ENCODE measurements around the gene RAB42.

RAB42 gene

DNA sequence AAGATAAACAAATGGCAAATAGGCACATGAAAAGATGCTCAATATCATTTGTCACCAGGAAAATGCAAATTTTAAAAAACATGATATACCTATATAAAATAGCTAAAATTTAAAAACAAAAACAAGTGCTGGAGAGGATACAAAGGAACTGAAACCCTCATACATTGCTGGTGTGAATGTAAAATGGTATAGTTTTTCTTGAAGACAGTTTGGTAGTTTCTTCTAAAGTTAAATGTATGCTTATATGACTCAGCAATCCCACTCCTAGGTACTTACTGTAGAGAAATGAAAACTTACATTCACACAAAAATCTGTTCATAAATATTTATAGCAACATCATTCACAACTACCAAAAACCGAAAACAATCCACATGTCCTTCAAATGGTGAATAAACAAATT is 39.6 kb downstream of the RAB42 start:
- Histone ChIP-seq H3K27ac (ENCODE audit: low read depth, low read length) (no peak overlapping the region), H2AK5ac (ENCODE audit: low read length) (no peak overlapping the region), H3K23ac (ENCODE audit: low read length) (no peak overlapping the region), H3K4me3 (ENCODE audit: low read depth, low read length) (no peak overlapping the region), H3K27me3 (ENCODE audit: insufficient read depth, low read length) (no peaks in the 10 kb centered on the region), H3K79me2 (ENCODE audit: control insufficient read depth, insufficient read depth, low read length, poor library complexity) (no peaks in the 10 kb centered on the region), H2BK120ac (ENCODE audit: insufficient read depth, low read length, poor library complexity) (no peak overlapping the region), H3K9ac (ENCODE audit: low read length) (no peak overlapping the region), H2BK5ac (ENCODE audit: low read depth, low read length, poor library complexity) (no peak overlapping the region), H3K36me3 (ENCODE audit: control insufficient read depth in 1 of 2, insufficient read depth in 2 of 2, low read length in 2 of 2) (peaks cover 0 to 2% of the 10 kb centered on the region in 2 experiments), H3K4me1 (ENCODE audit: control insufficient read depth in 1 of 2, insufficient read depth in 2 of 2, low read length in 2 of 2) (no peaks in the 10 kb centered on the region), H3K18ac (ENCODE audit: low read length) (no peak overlapping the region), H3K4ac (ENCODE audit: low read depth, low read length) (no peak overlapping the region), H4K91ac (ENCODE audit: low read depth, low read length) (no peak overlapping the region), H4K12ac (ENCODE audit: low read depth, low read length) (no peak overlapping the region), H2AFZ (ENCODE audit: insufficient read depth, low read length, poor library complexity) (no peak overlapping the region), H3K14ac (ENCODE audit: low read length) (no peak overlapping the region), H3K79me1 (ENCODE audit: low read length) (no peaks in the 10 kb centered on the region), H3K9me3 (ENCODE audit: insufficient read depth, low read depth, low read length) (no peaks in the 10 kb centered on the region), H4K8ac (ENCODE audit: low read depth, low read length) (no peak overlapping the region), H2BK12ac (ENCODE audit: low read length) (no peak overlapping the region), H3K4me2 (ENCODE audit: low read length) (no peak overlapping the region)
- no CpG with 5 or more reads among the region's 1 CpG for WGBS (ENCODE audit: extremely low coverage, insufficient coverage, insufficient read length)
- DNase-seq: no peak

DNA sequence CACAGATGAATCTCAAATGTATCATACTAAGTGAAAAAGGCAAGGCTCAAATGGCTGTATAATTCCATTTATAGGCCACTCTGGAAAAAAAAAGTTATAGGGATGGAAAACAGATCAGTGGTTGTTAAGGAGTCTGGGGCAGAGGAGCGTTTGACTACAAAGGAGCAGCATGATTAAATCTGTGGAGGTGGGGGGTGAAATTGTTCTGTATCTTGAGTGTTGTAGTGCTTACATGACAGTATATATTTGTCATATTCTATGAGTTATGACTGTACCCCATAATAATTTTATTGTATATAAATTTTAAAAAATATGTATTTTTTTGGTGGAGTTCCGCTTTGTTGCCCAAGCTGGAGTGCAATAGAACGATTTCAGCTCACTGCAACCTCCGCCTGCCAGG is 40.5 kb downstream of the RAB42 start:
- Histone ChIP-seq H3K27ac (ENCODE audit: low read depth, low read length) (no peak overlapping the region), H3K79me1 (ENCODE audit: low read length) (no peaks in the 10 kb centered on the region), H3K36me3 (ENCODE audit: control insufficient read depth in 1 of 2, insufficient read depth in 2 of 2, low read length in 2 of 2) (peaks cover 0 to 2% of the 10 kb centered on the region in 2 experiments), H2AK5ac (ENCODE audit: low read length) (no peak overlapping the region), H3K4me1 (ENCODE audit: control insufficient read depth in 1 of 2, insufficient read depth in 2 of 2, low read length in 2 of 2) (no peaks in the 10 kb centered on the region), H3K4ac (ENCODE audit: low read depth, low read length) (no peak overlapping the region), H3K4me2 (ENCODE audit: low read length) (no peak overlapping the region), H2BK12ac (ENCODE audit: low read length) (no peak overlapping the region), H3K4me3 (ENCODE audit: low read depth, low read length) (no peak overlapping the region), H3K79me2 (ENCODE audit: control insufficient read depth, insufficient read depth, low read length, poor library complexity) (no peaks in the 10 kb centered on the region), H2AFZ (ENCODE audit: insufficient read depth, low read length, poor library complexity) (no peak overlapping the region), H4K8ac (ENCODE audit: low read depth, low read length) (no peak overlapping the region), H3K9ac (ENCODE audit: low read length) (no peak overlapping the region), H3K23ac (ENCODE audit: low read length) (no peak overlapping the region), H2BK5ac (ENCODE audit: low read depth, low read length, poor library complexity) (no peak overlapping the region), H4K91ac (ENCODE audit: low read depth, low read length) (no peak overlapping the region), H4K12ac (ENCODE audit: low read depth, low read length) (no peak overlapping the region), H3K14ac (ENCODE audit: low read length) (no peak overlapping the region), H2BK120ac (ENCODE audit: insufficient read depth, low read length, poor library complexity) (no peak overlapping the region), H3K9me3 (ENCODE audit: insufficient read depth, low read depth, low read length) (no peaks in the 10 kb centered on the region), H3K27me3 (ENCODE audit: insufficient read depth, low read length) (no peaks in the 10 kb centered on the region), H3K18ac (ENCODE audit: low read length) (no peak overlapping the region)
- no peak for DNase-seq
- no CpG with 5 or more reads among the region's 4 CpGs for WGBS (ENCODE audit: extremely low coverage, insufficient coverage, insufficient read length)

DNA sequence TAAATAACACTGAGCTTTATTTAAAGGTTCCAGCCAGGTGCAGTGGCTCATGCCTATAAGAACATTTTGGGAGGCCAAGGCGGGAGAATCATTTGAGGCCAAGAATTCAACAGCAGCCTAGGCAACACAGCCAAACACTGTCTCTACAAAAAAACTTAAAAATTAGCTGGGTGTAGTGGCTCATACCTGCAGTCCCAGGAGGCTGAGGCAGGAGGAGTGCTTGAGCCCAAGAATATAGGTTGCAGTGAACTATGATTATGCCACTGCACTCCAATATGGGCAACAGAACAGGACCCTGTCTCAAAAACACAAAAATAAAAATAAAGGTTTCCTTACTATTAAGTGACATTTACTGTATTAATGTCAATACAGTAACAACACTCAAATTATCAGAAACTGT is 48.7 kb downstream of the RAB42 start:
- Histone ChIP-seq H3K4me1 (ENCODE audit: control insufficient read depth in 1 of 2, insufficient read depth in 2 of 2, low read length in 2 of 2) (peaks cover 5 to 7% of the 10 kb centered on the region in 2 experiments), H3K79me1 (ENCODE audit: low read length) (peaks cover 11% of the 10 kb centered on the region), H3K36me3 (ENCODE audit: control insufficient read depth in 1 of 2, insufficient read depth in 2 of 2, low read length in 2 of 2) (no peaks in the 10 kb centered on the region), H3K18ac (ENCODE audit: low read length) (no peak overlapping the region), H4K8ac (ENCODE audit: low read depth, low read length) (no peak overlapping the region), H3K14ac (ENCODE audit: low read length) (no peak overlapping the region), H4K12ac (ENCODE audit: low read depth, low read length) (no peak overlapping the region), H3K4ac (ENCODE audit: low read depth, low read length) (no peak overlapping the region), H2BK12ac (ENCODE audit: low read length) (no peak overlapping the region), H3K79me2 (ENCODE audit: control insufficient read depth, insufficient read depth, low read length, poor library complexity) (peaks cover 10% of the 10 kb centered on the region), H3K27me3 (ENCODE audit: insufficient read depth, low read length) (no peaks in the 10 kb centered on the region), H2AFZ (ENCODE audit: insufficient read depth, low read length, poor library complexity) (no peak overlapping the region), H2BK120ac (ENCODE audit: insufficient read depth, low read length, poor library complexity) (no peak overlapping the region), H3K4me2 (ENCODE audit: low read length) (no peak overlapping the region), H3K9ac (ENCODE audit: low read length) (no peak overlapping the region), H3K4me3 (ENCODE audit: low read depth, low read length) (no peak overlapping the region), H2AK5ac (ENCODE audit: low read length) (no peak overlapping the region), H3K27ac (ENCODE audit: low read depth, low read length) (no peak overlapping the region), H3K23ac (ENCODE audit: low read length) (no peak overlapping the region), H3K9me3 (ENCODE audit: insufficient read depth, low read depth, low read length) (no peaks in the 10 kb centered on the region), H4K91ac (ENCODE audit: low read depth, low read length) (no peak overlapping the region), H2BK5ac (ENCODE audit: low read depth, low read length, poor library complexity) (no peak overlapping the region)
- peak in 1 of 2 donors; percentile 33 for DNase-seq
- WGBS (ENCODE audit: extremely low coverage, insufficient coverage, insufficient read length): no CpG with 5 or more reads among the region's 1 CpG

DNA sequence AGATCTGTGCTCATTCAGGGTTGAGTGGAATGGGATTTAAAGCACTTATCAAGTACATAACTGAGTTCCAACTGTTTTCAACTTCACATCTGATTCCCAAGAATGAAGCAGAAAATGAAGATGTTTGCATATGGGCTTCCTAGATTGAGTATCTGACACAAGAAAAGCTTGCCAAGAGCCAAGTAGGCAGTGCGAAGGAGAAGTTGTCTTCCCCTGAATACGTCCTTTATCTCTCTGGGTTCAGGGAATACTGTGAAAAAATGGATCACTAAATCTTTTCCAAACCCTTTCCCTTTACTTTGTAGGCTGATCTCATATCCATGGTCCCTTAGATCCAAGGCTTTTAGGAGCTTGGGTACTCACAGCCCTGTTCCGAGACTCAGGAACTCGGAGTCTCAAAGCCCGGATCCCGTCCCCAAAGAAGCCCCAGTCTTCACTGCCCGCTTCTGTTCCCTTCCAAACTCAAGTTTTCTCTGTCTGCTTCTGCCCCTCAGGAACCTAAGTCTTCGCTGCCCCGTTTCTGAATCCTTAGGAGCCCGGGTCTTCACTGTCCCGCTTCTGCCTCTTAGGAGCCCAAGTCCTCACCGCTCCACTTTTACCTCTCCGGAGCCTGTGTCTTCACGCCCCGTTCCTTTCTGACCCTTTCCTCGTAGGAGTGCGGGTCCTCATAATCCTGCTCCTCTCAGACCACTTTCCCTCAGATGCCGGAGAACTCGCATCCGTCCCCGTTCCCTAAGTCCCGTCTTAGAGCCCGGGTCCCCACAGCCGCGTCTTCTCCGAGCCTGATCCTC is 50.2 kb downstream of the RAB42 start:
- peak overlapping the region; percentile 93 for H2AFZ ChIP-seq (ENCODE audit: insufficient read depth, low read length, poor library complexity)
- H3K4me2 ChIP-seq (ENCODE audit: low read length): peak overlapping the region; percentile 73
- H3K14ac ChIP-seq (ENCODE audit: low read length): peak overlapping the region; percentile 97
- H3K4ac ChIP-seq (ENCODE audit: low read depth, low read length): peak overlapping the region; percentile 85
- peaks cover 11% of the 10 kb centered on the region for H3K79me1 ChIP-seq (ENCODE audit: low read length)
- H3K9ac ChIP-seq (ENCODE audit: low read length): peak overlapping the region; percentile 86
- peak overlapping the region; percentile 88 for H3K27ac ChIP-seq (ENCODE audit: low read depth, low read length)
- peak overlapping the region; percentile 98 for H4K8ac ChIP-seq (ENCODE audit: low read depth, low read length)
- H3K18ac ChIP-seq (ENCODE audit: low read length): peak overlapping the region; percentile 97
- H2BK120ac ChIP-seq (ENCODE audit: insufficient read depth, low read length, poor library complexity): peak overlapping the region; percentile 86
- peak overlapping the region; percentile 95 for H4K12ac ChIP-seq (ENCODE audit: low read depth, low read length)
- H3K4me3 ChIP-seq (ENCODE audit: low read depth, low read length): peak overlapping the region; percentile 83
- H3K23ac ChIP-seq (ENCODE audit: low read length): no peak overlapping the region
- H3K4me1 ChIP-seq (ENCODE audit: control insufficient read depth in 1 of 2, insufficient read depth in 2 of 2, low read length in 2 of 2): peaks cover 5 to 8% of the 10 kb centered on the region in 2 experiments
- H2AK5ac ChIP-seq (ENCODE audit: low read length): peak overlapping the region; percentile 71
- peaks cover 10% of the 10 kb centered on the region for H3K79me2 ChIP-seq (ENCODE audit: control insufficient read depth, insufficient read depth, low read length, poor library complexity)
- no peaks in the 10 kb centered on the region for H3K27me3 ChIP-seq (ENCODE audit: insufficient read depth, low read length)
- H2BK5ac ChIP-seq (ENCODE audit: low read depth, low read length, poor library complexity): peak overlapping the region; percentile 88
- H3K9me3 ChIP-seq (ENCODE audit: insufficient read depth, low read depth, low read length): no peaks in the 10 kb centered on the region
- H3K36me3 ChIP-seq (ENCODE audit: control insufficient read depth in 1 of 2, insufficient read depth in 2 of 2, low read length in 2 of 2): no peaks in the 10 kb centered on the region
- DNase-seq: peak; percentile 4 to 34
- whole genome bisulfite sequencing (ENCODE audit: extremely low coverage, insufficient coverage, insufficient read length): no CpG with 5 or more reads among the region's 26 CpGs
- peak overlapping the region; percentile 79 for H4K91ac ChIP-seq (ENCODE audit: low read depth, low read length)
- H2BK12ac ChIP-seq (ENCODE audit: low read length): peak overlapping the region; percentile 35

Measured in trophoblast cell (in vitro differentiated cells and primary cell).